ENCODE data around the gene TMEM43. TPM values are rescaled to one million over a fixed set of nuclear protein-coding genes. Genes with fewer than 3 reads are reported as not detected.

The TMEM43 gene
- total RNA-seq, 1 donor from 2014 or later, result 86.3 TPM

GRCh38 chr3:14133876-14134275, 9.0 kb downstream of the TMEM43 start:
- DNase-seq (no peak), ATAC-seq (no peak)
- Histone ChIP-seq H3K27ac (no peak overlapping the region), H3K36me3 (peaks cover 93% of the 10 kb centered on the region), H3K27me3 (no peaks in the 10 kb centered on the region), H3K9me3 (no peaks in the 10 kb centered on the region), H3K4me3 (no peak overlapping the region), H3K4me1 (no peaks in the 10 kb centered on the region)
- intact Hi-C loops (cut with DNase I), result no loop called here
- no peak for TF ChIP-seq CTCF (IDR thresholded peaks at IDR 0.05)

- TF ChIP-seq CTCF (IDR thresholded peaks at IDR 0.05), result no peak
- no peak for ATAC-seq
- H3K36me3 ChIP-seq, result peaks cover 96% of the 10 kb centered on the region
- no peak for DNase-seq
- H3K27ac ChIP-seq, result no peak overlapping the region
- H3K4me3 ChIP-seq, result no peak overlapping the region
- H3K4me1 ChIP-seq, result no peaks in the 10 kb centered on the region
- no peaks in the 10 kb centered on the region for H3K27me3 ChIP-seq
- intact Hi-C loops (cut with DNase I), result no loop called here
- no peaks in the 10 kb centered on the region for H3K9me3 ChIP-seq
Observed at GRCh38 chr3:14134291-14134690, 9.4 kb downstream of the TMEM43 start.

GRCh38 chr3:14135581-14135980, 10.7 kb downstream of the TMEM43 start:
- no peak overlapping the region for H3K27ac ChIP-seq
- no peak for DNase-seq
- H3K9me3 ChIP-seq, result no peaks in the 10 kb centered on the region
- H3K4me3 ChIP-seq, result no peak overlapping the region
- intact Hi-C loops (cut with DNase I), result no loop called here
- ATAC-seq, result no peak
- H3K4me1 ChIP-seq, result peaks cover 2% of the 10 kb centered on the region
- no peak for TF ChIP-seq CTCF (IDR thresholded peaks at IDR 0.05)
- no peaks in the 10 kb centered on the region for H3K27me3 ChIP-seq
- peaks cover 95% of the 10 kb centered on the region for H3K36me3 ChIP-seq

- H3K36me3 ChIP-seq, result peaks cover 95% of the 10 kb centered on the region
- TF ChIP-seq CTCF (IDR thresholded peaks at IDR 0.05), result no peak
- no peak overlapping the region for H3K27ac ChIP-seq
- H3K27me3 ChIP-seq, result no peaks in the 10 kb centered on the region
- DNase-seq, result no peak
- no peaks in the 10 kb centered on the region for H3K9me3 ChIP-seq
- intact Hi-C loops (cut with DNase I), result no loop called here
- H3K4me3 ChIP-seq, result no peak overlapping the region
- ATAC-seq, result peak; percentile 18
- peaks cover 15% of the 10 kb centered on the region for H3K4me1 ChIP-seq
Observed at GRCh38 chr3:14137004-14137403, 12.2 kb downstream of the TMEM43 start.

GRCh38 chr3:14137445-14137844, 12.6 kb downstream of the TMEM43 start:
- DNase-seq (no peak), ATAC-seq (no peak)
- no peak overlapping the region for H3K4me3 ChIP-seq
- TF ChIP-seq CTCF (IDR thresholded peaks at IDR 0.05), result no peak
- H3K36me3 ChIP-seq, result peaks cover 95% of the 10 kb centered on the region
- H3K9me3 ChIP-seq, result no peaks in the 10 kb centered on the region
- H3K27ac ChIP-seq, result no peak overlapping the region
- H3K4me1 ChIP-seq, result peaks cover 19% of the 10 kb centered on the region
- intact Hi-C loops (cut with DNase I), result no loop called here
- H3K27me3 ChIP-seq, result no peaks in the 10 kb centered on the region
